ENCODE results near the gene THSD7B.

Gene THSD7B

DNA sequence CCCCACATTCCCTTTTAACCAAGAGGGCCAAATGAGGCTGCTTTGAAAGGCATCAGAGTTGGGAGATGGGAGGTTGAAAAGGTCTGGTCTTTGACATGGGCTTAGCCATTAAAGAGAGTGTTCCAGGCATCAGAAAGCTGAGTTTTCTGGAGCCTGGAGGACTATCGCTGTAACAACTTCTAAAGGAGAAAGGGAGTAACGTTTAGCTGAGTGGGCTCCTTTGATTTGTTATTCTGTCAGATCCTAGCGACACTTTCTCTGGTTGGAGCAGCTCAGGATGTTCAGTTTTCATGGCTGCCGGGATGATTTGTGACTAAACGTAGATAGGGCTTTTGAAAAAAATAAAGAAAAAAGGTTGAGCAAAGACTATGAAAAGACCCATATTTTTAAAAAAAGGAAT, 346.6 kb downstream of the THSD7B start:
- no peaks in the 10 kb centered on the region for H3K9me3 ChIP-seq (ENCODE audit: control insufficient read depth in 1 of 2, low read length in 2 of 2)
- H3K27me3 ChIP-seq (ENCODE audit: low read depth, low read length) = no peaks in the 10 kb centered on the region
- H3K4me3 ChIP-seq (ENCODE audit: low read depth in 1 of 2, low read length in 2 of 2) = no peak overlapping the region
- H3K27ac ChIP-seq (ENCODE audit: low read length) = no peak overlapping the region
- H3K4me1 ChIP-seq (ENCODE audit: control insufficient read depth in 1 of 2, insufficient read depth in 2 of 2, low read length in 2 of 2) = no peaks in the 10 kb centered on the region
- H3K36me3 ChIP-seq (ENCODE audit: control insufficient read depth in 1 of 2, insufficient read depth in 2 of 2, low read length in 2 of 2) = no peaks in the 10 kb centered on the region

DNA sequence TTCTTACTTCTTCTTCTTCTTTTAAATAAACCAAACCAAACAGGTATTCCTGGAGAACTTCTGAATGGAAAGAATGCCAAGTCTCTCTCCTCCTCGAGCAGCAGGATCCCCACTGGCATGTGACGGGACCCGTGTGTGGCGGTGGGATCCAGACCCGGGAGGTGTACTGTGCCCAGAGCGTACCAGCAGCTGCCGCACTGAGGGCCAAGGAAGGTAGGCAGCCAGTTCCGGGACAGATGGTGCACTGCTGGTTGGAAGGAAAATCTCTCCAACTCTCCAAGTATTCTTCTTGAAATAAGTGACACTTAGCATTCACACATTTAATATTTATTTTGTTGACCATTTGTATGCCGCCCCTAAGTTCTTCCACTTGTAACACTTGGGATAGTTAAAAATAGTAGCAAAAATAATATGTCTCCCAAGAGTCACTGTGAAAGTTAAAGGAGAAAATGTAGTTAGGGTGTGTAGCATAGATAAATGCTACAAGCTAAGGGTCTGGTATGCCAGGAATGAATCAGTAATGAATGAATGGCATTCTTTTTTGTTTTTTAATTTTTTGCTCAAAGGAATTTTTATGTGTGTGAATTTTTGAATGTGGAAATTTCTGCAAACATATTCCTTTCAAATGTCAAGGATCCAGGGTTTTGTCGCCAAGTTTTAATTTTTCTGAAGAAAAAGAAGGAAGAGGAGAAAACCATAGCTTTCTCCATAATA, 349.9 kb downstream of the THSD7B start:
- Histone ChIP-seq H3K4me1 (ENCODE audit: control insufficient read depth in 1 of 2, insufficient read depth in 2 of 2, low read length in 2 of 2) (no peaks in the 10 kb centered on the region), H3K27ac (ENCODE audit: low read length) (no peak overlapping the region)

GRCh38 chr2:137115795-137116089, 350.4 kb downstream of the THSD7B start:
- Histone ChIP-seq H3K4me3 (ENCODE audit: low read depth in 1 of 2, low read length in 2 of 2) (no peak overlapping the region), H3K27ac (ENCODE audit: low read length) (no peak overlapping the region), H3K36me3 (ENCODE audit: control insufficient read depth in 1 of 2, insufficient read depth in 2 of 2, low read length in 2 of 2) (no peaks in the 10 kb centered on the region), H3K4me1 (ENCODE audit: control insufficient read depth in 1 of 2, insufficient read depth in 2 of 2, low read length in 2 of 2) (no peaks in the 10 kb centered on the region), H3K27me3 (ENCODE audit: low read depth, low read length) (no peaks in the 10 kb centered on the region), H3K9me3 (ENCODE audit: control insufficient read depth in 1 of 2, low read length in 2 of 2) (no peaks in the 10 kb centered on the region)

More for the DNA sequence above, 349.9 kb downstream of the THSD7B start:
- Histone ChIP-seq H3K36me3 (ENCODE audit: control insufficient read depth in 1 of 2, insufficient read depth in 2 of 2, low read length in 2 of 2) (no peaks in the 10 kb centered on the region), H3K27me3 (ENCODE audit: low read depth, low read length) (no peaks in the 10 kb centered on the region), H3K4me3 (ENCODE audit: low read depth in 1 of 2, low read length in 2 of 2) (no peak overlapping the region), H3K9me3 (ENCODE audit: control insufficient read depth in 1 of 2, low read length in 2 of 2) (no peaks in the 10 kb centered on the region)

DNA sequence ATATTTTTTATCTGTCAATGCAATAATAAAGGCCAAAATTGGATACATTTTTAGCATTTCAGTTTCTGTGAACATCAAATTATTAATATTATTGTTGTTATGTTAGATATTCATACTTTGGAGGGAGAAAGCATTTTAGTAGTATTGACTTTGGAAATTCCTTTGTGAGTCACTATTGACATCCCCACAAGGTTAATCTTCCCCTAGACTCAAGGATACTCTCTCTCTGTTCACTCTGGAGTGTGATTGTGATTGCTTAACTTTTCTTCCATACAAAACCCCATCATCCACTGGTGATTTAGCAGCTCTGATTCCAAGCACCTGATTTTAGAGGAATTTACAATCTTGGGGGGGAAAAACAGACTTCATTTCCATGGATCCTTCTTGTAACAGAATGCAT, 352.0 kb downstream of the THSD7B start:
- Histone ChIP-seq H3K4me3 (ENCODE audit: low read depth in 1 of 2, low read length in 2 of 2) (no peak overlapping the region), H3K27ac (ENCODE audit: low read length) (no peak overlapping the region), H3K27me3 (ENCODE audit: low read depth, low read length) (no peaks in the 10 kb centered on the region), H3K9me3 (ENCODE audit: control insufficient read depth in 1 of 2, low read length in 2 of 2) (no peaks in the 10 kb centered on the region), H3K4me1 (ENCODE audit: control insufficient read depth in 1 of 2, insufficient read depth in 2 of 2, low read length in 2 of 2) (no peaks in the 10 kb centered on the region), H3K36me3 (ENCODE audit: control insufficient read depth in 1 of 2, insufficient read depth in 2 of 2, low read length in 2 of 2) (no peaks in the 10 kb centered on the region)

DNA sequence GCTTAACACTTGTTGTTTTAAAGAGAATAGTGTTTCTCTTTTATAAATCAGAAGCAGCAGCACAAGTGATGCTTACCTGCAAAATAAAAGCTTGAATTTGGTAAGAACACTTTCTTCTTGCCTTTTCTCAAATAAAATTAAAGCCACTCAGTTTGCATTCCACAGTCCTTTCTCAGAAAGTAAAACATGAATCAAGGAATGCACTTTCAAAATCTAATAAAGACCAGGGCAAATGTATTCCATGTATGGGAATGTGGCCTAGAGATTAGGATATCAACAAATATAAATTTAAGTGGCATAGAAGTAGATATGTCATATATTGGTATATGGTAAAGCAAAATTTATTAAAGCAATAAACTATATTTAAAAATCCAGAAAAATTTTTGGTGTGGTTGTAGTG, 352.8 kb downstream of the THSD7B start:
- Histone ChIP-seq H3K36me3 (ENCODE audit: control insufficient read depth in 1 of 2, insufficient read depth in 2 of 2, low read length in 2 of 2) (no peaks in the 10 kb centered on the region), H3K9me3 (ENCODE audit: control insufficient read depth in 1 of 2, low read length in 2 of 2) (no peaks in the 10 kb centered on the region), H3K4me1 (ENCODE audit: control insufficient read depth in 1 of 2, insufficient read depth in 2 of 2, low read length in 2 of 2) (no peaks in the 10 kb centered on the region), H3K4me3 (ENCODE audit: low read depth in 1 of 2, low read length in 2 of 2) (no peak overlapping the region), H3K27me3 (ENCODE audit: low read depth, low read length) (no peaks in the 10 kb centered on the region), H3K27ac (ENCODE audit: low read length) (no peak overlapping the region)

DNA sequence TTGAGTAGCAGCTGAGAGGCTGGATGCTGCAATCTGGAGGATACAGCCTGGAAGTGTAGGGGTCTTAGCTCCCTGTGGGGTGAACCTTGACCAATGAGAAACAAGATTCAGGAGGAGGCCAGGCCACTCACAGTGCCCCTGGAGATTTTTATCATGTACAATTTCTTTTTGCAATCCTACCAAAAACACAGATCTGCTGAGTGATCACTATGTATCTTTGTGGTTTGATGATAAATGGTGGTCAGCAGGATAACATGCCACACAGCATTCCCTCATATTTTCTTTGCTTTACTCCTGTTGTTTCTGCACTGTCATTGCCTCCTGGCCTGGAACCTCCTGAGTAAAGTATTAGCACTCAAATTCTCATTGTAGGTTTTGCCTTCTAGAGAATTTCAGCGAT, 357.9 kb downstream of the THSD7B start:
- no peak overlapping the region for H3K27ac ChIP-seq (ENCODE audit: low read length)
- H3K9me3 ChIP-seq (ENCODE audit: control insufficient read depth in 1 of 2, low read length in 2 of 2) = no peaks in the 10 kb centered on the region
- no peaks in the 10 kb centered on the region for H3K27me3 ChIP-seq (ENCODE audit: low read depth, low read length)
- H3K4me1 ChIP-seq (ENCODE audit: control insufficient read depth in 1 of 2, insufficient read depth in 2 of 2, low read length in 2 of 2) = no peaks in the 10 kb centered on the region
- no peak overlapping the region for H3K4me3 ChIP-seq (ENCODE audit: low read depth in 1 of 2, low read length in 2 of 2)
- H3K36me3 ChIP-seq (ENCODE audit: control insufficient read depth in 1 of 2, insufficient read depth in 2 of 2, low read length in 2 of 2) = no peaks in the 10 kb centered on the region

- Histone ChIP-seq H3K4me1 (ENCODE audit: control insufficient read depth in 1 of 2, insufficient read depth in 2 of 2, low read length in 2 of 2) (no peaks in the 10 kb centered on the region), H3K9me3 (ENCODE audit: control insufficient read depth in 1 of 2, low read length in 2 of 2) (no peaks in the 10 kb centered on the region), H3K4me3 (ENCODE audit: low read depth in 1 of 2, low read length in 2 of 2) (no peak overlapping the region), H3K27me3 (ENCODE audit: low read depth, low read length) (no peaks in the 10 kb centered on the region), H3K27ac (ENCODE audit: low read length) (no peak overlapping the region), H3K36me3 (ENCODE audit: control insufficient read depth in 1 of 2, insufficient read depth in 2 of 2, low read length in 2 of 2) (no peaks in the 10 kb centered on the region)
These were observed 367.9 kb downstream of the THSD7B start for GRCh38 chr2:137133225-137133624.

- Histone ChIP-seq H3K4me1 (ENCODE audit: control insufficient read depth in 1 of 2, insufficient read depth in 2 of 2, low read length in 2 of 2) (no peaks in the 10 kb centered on the region), H3K27me3 (ENCODE audit: low read depth, low read length) (no peaks in the 10 kb centered on the region), H3K36me3 (ENCODE audit: control insufficient read depth in 1 of 2, insufficient read depth in 2 of 2, low read length in 2 of 2) (no peaks in the 10 kb centered on the region), H3K4me3 (ENCODE audit: low read depth in 1 of 2, low read length in 2 of 2) (no peak overlapping the region), H3K9me3 (ENCODE audit: control insufficient read depth in 1 of 2, low read length in 2 of 2) (no peaks in the 10 kb centered on the region), H3K27ac (ENCODE audit: low read length) (no peak overlapping the region)
These were observed 372.9 kb downstream of the THSD7B start for GRCh38 chr2:137138263-137138662.

DNA sequence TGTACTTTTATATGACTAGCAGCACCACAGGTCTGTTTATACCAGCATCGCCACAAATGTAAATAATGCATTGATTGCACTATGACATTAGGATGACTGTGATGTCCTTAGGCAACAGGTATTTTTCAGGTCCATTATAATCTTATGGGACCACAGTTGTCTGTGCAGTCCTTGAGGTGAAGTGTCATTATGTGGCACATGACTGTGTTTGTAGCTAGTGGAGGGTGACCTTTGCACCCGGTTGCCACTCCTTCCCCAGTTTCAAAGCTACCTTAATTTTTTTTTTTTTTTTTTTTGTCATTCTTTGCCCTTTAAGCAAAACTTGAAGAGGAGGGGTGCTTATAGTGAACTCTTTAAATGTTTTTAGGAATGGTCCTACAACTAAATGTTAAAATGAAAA, 386.4 kb downstream of the THSD7B start:
- no peaks in the 10 kb centered on the region for H3K36me3 ChIP-seq (ENCODE audit: control insufficient read depth in 1 of 2, insufficient read depth in 2 of 2, low read length in 2 of 2)
- no peak overlapping the region for H3K4me3 ChIP-seq (ENCODE audit: low read depth in 1 of 2, low read length in 2 of 2)
- H3K27ac ChIP-seq (ENCODE audit: low read length) = no peak overlapping the region
- H3K9me3 ChIP-seq (ENCODE audit: control insufficient read depth in 1 of 2, low read length in 2 of 2) = no peaks in the 10 kb centered on the region
- no peaks in the 10 kb centered on the region for H3K27me3 ChIP-seq (ENCODE audit: low read depth, low read length)
- H3K4me1 ChIP-seq (ENCODE audit: control insufficient read depth in 1 of 2, insufficient read depth in 2 of 2, low read length in 2 of 2) = no peaks in the 10 kb centered on the region

DNA sequence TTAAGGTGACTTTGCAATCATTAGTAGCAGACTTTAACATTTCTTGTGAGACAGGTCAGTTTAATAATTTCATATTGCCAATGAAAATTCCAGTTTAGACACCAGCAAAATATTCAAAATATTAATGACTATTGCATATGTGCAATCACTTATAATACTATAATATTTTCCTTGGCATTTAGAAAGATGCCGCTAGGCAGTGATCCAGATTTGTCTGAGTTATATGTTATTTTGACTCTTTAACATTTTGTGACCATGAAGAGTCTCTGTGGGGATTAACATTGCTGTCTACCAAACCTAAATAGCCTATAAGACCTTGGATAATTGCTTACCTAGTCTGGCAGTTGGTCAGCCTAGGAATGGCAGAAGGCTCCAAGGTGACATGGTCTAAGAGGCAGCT, 389.6 kb downstream of the THSD7B start:
- no peaks in the 10 kb centered on the region for H3K36me3 ChIP-seq (ENCODE audit: control insufficient read depth in 1 of 2, insufficient read depth in 2 of 2, low read length in 2 of 2)
- H3K4me3 ChIP-seq (ENCODE audit: low read depth in 1 of 2, low read length in 2 of 2) = no peak overlapping the region
- H3K9me3 ChIP-seq (ENCODE audit: control insufficient read depth in 1 of 2, low read length in 2 of 2) = no peaks in the 10 kb centered on the region
- no peak overlapping the region for H3K27ac ChIP-seq (ENCODE audit: low read length)
- H3K27me3 ChIP-seq (ENCODE audit: low read depth, low read length) = no peaks in the 10 kb centered on the region
- H3K4me1 ChIP-seq (ENCODE audit: control insufficient read depth in 1 of 2, insufficient read depth in 2 of 2, low read length in 2 of 2) = no peaks in the 10 kb centered on the region

- Histone ChIP-seq H3K36me3 (ENCODE audit: control insufficient read depth in 1 of 2, insufficient read depth in 2 of 2, low read length in 2 of 2) (no peaks in the 10 kb centered on the region), H3K9me3 (ENCODE audit: control insufficient read depth in 1 of 2, low read length in 2 of 2) (no peaks in the 10 kb centered on the region), H3K4me3 (ENCODE audit: low read depth in 1 of 2, low read length in 2 of 2) (no peak overlapping the region), H3K27me3 (ENCODE audit: low read depth, low read length) (no peaks in the 10 kb centered on the region), H3K4me1 (ENCODE audit: control insufficient read depth in 1 of 2, insufficient read depth in 2 of 2, low read length in 2 of 2) (no peaks in the 10 kb centered on the region), H3K27ac (ENCODE audit: low read length) (no peak overlapping the region)
These were observed 390.2 kb downstream of the THSD7B start for GRCh38 chr2:137155356-137156104.

Measured in muscle layer of duodenum (tissue), 2 donors.